GM21529 (cell line): ENCODE measurements around the gene BUB1.
A peak's percentile ranks its signal among the peaks of the same experiment; 100 is the strongest.
"Not testable (repeated sequence)": the region's sequence is repeated elsewhere in the genome, so short reads cannot be mapped to it uniquely, and the experiment has no call there.

ENCODE experiments used
- ATAC-seq: cut with Tn5 transposase; IDR thresholded peaks from one replicate; pipeline ENCODE4 v1.9.1; 2021; ENCODE audit not compliant: unreplicated experiment

The BUB1 gene

DNA sequence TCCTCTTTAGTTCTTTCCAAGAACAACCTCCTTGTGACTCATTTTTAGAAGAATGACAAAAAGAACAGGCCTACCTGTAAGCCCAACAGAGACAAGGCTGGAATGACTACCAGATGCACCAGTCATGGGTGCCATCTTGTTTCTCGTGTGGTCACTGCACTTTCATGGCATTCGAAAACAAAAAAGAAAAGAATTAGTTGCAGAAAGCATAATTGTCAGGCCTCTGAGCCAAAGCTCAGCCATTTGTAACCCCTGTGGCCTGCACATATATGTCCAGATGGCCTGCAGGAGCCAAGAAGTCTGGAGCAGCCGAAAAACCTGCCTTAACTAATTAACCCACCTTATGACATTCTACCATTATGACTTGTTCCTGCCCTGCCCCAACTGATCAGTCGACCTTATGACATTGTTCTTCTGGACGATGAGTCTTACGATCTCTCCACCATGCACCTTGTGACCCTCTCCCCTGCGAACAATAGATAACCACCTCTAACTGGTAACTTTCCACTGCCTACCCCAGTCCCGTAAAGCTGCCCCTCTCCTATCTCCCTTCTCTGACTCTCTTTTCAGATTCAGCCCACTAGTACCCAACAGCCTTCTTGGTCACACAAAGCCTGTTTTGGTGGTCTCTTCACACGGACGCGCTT is 13.9 kb upstream of the BUB1 start:
- no peak for ATAC-seq

DNA sequence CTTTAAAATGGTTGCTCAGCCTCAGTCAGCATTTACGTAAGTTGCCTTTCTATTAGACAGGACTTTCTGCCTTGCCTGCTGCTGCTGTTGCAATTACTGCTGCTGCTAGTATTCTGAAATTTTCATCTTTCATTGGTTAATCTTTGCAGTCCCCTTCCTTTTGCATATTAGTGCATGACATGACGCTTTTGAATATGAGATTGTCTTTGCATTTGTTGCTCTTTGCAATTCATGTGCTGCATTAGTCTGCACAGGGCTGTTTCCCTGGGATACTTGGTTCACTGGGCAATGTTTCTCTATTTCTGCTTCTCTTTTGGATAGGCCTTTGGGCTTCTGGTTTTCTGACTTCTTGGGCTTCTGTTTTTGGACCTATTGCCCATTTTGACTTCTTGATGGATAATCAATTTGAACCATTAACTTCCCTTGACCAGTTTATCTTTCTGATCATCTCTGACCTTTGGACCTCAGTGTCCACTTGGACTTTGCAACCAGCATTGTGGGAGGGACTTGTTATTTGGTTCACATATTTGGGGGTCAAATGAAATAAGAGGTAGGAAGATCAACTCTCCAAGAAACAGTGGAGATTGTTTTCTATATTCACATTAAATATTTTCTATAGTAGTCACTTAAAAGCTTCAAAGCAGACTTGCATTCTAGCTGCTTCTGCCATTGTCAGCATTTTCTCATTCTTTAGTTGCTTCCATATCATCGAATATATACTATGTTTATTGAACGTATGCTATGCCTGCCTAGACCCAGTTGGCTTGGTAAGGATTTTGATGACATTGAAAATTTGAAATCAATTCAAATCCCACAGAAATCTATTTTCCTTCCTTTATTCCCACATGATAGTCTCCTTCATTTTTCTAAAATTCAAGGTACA is 12.5 kb upstream of the BUB1 start:
- ATAC-seq = no peak

DNA sequence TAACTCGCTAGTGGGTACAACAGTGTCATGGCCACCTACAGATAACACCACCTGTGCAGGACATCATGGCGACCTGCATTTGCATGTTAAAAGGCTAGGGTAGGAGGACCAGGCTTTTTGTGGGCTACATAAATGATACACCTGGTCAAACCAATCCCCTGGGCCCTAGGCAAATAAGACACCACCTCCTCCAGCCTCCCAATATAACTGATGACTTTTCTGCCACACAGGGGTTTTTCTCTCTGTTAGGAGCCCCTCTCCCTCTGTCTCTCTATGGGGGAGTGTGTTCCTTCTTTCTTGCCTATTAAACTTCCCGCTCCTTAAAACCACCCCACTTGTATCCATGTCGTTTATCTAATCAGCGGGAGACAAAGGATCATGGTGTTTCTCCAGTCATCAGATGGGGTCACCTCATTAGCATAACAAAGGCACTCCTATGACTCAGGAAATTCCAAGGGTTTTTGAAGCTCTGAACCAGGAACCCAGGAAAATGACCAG is 10.8 kb upstream of the BUB1 start:
- no peak for ATAC-seq

DNA sequence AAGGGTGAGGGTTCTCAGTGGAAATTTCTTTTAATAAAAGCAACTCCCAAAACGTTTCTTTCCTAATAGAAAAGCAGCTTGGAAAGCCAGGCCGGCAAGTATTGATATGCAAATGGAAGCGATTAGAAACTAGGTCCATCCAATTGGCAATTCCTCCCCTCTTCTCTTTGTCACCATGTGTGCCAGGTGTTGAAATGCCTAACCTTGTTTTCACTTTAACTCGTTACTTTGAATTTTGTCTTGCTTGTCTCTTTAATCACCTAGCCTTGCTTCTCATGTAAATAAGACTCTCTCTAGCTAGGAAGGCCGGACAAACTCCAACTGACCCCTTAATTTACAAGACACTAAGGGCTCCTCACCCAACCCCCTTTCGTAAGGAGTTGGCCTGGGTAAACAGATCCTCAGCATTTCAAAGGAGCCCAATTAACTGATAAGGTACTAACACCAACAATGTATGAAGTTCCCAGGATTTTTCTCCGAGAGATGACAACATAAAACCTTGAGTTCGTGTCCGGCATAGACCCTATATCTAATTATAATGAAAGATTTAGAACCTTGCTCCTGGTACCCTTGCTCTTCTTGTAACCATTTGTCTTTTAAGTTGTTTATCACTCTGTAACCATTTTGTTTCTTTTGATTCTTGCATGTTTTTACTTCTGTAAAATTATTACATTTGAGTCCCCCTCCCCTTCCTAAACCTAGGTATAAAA is 10.1 kb upstream of the BUB1 start:
- ATAC-seq = not testable (repeated sequence)

DNA sequence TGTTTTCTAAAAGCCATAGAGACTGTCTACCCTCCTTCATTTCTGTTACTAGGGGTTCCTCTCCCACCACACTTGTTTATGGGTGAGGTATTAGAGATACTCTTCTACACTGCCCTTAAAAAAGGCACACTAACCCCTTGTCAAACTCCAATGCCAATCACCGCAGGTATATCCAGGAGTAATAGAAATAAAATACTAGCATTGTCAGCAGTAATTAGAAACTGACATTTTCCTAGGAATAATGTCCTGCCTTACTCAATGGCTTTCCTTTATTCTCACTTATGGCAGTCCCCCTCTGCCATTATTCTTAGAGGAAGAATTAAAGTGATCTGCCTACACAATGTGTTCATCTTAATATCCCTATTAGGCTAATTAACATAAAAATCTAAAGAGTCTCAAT is 5.0 kb upstream of the BUB1 start:
- no peak for ATAC-seq

DNA sequence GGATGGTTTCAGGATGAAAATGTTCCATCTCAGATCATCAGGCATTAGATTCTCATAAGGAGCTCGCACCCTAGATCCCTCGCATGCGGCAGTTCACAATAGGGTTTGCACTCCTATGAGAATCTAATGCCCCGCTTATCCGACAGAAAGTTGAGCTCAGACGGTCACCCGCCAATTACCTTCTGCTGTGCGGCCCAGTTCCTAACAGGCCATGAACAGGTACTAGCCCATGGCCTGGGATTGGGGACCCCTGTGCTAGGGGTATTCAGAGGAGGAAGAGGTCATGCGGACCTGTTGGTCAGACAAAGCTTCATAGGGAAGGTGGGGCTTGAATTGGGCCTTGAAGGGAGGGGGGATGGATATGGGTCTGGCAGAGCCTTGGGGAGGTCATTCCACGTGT is 4.4 kb upstream of the BUB1 start:
- ATAC-seq = no peak

DNA sequence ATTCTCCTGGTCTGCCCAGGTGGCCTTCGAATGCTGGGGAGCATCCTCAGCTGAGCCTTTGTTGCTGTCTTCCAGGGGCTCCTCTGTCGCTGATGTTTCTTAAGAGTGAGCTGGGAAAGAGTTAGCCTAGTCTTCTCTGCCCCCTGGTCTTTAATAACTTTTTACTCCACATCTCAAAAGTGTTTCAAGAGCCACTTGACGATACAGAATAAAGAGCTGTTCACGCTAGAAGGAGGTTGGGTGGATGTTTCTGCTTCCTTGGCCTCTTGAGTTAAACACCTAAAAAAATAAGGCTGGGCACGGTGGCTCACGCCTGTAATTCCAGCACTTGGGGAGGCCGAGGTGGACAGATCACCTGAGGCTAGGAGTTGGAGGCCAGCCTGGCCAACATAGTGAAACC is 2.8 kb upstream of the BUB1 start:
- ATAC-seq = no peak

DNA sequence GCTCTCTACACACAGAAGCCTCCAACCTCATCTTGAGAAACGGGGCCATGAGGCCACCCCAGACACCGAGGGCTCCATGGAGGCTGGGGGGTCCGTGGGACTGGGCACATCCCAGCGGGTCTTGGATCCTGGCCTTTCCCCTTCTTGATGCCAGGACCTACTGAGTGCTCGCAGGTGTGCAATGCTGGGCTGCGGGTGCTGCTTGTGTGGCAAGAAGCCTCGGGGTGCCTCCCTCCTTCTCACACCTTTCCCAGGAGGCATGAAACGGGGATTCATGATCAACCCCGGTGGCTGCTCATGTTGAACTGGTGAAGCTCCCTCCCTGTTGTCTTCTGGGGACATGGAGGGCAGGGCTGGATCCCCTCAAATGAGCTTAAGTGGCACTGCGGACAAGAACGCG is 2.0 kb upstream of the BUB1 start:
- no peak for ATAC-seq

DNA sequence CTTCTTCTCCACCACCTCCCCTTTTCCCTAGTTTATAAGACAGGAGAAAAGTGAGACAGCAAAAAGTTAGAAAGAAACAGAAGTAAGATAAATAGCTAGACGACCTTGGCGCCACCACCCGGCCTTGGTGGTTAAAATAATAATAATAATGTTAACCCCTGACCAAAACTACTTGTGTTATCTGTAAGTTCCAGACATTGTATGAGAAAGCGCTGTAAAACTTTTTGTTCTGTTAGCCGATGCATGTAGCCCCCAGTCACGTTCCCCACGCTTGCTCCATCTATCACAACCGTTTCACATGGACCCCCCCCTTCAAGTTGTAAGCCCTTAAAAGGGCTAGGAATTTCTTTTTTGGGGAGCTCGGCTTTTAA is 1.5 kb upstream of the BUB1 start:
- no peak for ATAC-seq

DNA sequence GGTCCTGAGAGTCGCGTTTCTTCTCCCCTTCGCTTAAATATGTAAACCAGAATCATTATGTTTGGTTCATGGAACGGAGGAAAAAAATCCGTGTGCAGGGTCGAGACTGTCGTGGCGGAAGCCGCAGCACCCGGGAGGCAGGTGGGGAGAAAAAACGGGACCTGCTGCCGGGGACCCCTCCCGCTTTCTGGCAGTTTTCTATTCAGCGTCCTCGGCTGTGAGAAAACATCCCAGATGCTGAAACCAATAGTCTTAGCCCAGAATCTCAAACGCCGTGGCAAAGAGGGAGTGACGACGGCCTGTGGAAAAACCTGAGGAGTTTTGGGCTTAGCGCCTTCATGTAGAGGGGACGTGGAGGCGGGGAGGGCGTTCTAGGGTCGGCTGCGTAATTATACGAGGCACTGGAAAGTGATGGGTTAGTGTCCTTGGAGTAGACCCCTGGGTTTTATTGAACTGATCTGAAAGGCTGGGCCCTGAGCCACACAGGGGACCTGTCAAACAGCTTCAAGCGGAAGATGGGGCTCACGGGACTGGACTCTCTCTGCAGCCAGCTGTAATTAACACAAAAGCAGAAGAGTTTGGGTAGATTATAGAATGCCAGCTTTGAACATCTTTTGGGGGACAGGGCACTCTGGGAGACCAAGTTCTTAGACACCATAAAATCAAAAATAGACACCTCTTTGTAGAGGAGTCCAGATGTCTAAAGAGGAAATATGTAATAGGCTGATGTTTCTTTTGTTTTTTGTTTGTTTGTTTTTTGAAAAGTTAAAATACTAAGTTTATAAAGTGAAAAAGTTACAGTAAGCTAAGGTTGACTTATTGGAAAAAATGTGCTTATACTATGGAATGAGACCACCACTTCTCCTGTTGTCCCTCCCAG is 834 bp upstream of the BUB1 start:
- ATAC-seq = no peak

DNA sequence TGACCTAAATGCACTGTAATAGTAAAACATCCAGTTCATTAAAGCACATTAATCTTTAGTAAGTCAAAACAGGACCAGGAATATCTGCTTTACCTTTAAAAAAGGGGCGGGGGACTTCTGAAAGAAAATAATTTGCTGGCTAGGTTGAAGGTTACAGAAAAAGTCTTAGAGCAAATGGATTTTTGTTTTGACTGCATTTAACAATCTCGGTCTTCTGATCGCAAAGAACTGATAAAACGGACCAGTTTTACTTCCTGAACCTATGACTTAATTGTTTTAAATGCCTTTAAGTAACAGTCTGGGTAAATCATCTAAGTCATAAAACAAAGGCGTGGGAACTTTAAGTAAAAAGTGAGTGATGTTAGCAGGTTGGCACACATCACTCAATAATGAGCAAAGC is 783 bp downstream of the BUB1 start:
- ATAC-seq = no peak

DNA sequence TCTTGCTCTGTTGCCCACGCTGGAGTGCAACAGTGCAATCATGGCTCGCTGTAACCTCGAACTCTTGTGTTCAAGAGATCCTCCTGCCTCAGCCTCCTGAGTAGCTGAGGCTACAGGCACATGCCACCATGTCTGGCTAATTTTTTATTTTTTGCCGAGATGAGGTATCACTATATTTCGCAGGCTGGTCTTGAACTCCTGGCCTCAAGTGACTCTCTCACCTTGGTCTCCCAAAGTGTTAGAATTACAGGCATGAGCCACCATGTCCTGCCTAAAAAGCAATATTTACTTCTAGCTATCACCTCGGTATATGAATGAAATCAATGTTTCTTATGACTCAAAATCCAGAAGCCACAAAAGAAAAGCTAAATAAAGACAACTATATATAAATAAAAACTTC is 2.2 kb downstream of the BUB1 start:
- ATAC-seq = no peak

DNA sequence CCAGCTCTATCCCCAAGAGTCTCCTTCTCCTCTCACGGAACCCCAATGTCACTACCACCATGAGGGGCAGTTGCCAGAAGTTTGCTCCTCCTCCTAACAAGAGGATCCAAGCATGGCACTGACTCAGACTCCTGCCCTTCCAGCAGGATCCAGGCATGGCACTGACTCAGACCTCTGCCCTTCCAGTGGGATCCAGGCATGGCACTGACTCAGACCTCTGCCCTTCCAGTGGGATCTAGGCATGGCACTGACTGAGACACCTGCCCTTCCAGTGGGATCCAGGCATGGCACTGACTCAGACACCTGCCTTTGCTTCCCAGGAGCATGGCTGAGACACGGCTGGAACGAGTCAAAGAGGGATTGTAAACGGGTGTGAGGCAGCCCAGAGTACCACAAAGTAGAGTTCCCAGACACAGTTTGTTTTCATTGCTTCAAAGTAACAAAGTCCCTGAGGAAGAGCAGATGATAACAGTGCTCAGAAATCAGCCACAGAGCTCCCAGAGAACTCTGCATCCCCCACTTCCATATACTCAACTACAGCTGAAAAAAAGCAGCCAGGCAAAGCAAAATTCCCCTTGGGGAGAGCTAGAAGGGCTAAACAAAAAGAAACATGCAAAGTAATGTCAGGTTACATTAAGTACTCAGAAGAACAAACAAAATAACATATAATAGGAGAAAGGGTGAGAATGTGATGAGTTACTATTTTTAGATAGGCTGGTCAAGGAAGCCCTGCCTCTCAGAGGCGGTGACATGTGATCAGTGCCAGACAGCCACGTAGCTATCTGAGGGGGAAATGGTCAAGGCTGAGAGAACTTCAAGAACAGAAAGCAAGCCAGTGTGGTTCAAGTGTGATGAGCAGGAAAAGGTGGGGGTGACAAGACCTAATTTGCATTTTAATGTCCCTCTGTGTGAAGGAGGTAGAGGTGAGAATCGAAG is 3.0 kb downstream of the BUB1 start:
- ATAC-seq = peak; percentile 86

DNA sequence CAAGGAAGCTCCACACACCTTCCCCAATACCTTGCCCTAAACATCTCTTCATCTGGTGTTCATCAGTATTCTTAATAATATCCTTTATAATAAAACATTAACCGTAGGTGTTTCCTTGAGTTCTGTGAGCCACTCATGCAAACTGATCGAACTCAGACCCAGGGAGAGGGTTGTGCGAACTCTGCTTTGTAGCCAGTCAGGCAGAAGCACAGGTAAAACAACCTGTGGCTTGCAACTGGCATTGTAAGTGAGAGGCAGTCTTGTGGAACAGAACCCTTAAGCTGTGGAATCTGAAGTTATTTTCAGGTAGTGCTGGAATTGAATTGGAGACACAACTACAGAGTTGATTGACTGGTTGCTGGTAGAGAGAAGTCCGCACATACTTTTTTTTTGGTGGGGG is 4.7 kb downstream of the BUB1 start:
- no peak for ATAC-seq

DNA sequence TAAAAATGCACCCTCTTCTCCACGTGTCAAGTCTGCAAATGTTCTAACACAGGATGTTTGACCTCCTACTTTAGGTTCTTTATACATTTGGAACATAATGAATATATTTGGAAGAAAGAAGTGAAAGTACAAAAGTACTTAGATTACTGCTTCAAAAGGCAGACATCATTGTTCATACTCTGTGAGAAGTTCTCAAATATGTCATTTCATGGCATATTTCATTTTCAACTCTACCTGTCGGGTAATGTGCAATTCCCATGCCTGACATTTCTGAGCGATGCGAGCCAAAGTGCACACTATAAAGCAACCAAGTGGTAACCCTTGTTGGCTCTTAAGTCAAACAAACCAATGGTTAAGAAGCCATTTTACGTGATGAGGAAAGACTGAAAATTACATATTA is 7.0 kb downstream of the BUB1 start:
- no peak for ATAC-seq

DNA sequence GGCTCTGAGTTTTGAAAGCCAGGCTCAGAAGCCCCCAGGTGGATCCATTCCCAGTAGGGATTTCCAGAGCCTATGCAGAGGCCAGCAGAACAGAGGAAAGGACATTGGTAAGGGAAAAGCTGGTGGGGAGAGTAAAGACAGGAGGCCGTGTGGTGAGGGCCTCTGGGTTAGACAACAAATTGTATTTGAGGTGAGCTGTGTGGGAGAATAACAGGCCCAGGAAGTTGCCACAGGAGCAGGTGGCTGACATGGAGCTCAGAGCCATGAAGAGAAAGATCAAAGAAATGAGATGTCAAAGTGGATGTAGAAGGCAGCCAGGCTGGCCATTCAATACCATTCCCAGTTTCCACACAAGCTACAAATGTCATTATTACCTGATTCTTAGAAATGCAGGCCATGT is 8.8 kb downstream of the BUB1 start:
- no peak for ATAC-seq

DNA sequence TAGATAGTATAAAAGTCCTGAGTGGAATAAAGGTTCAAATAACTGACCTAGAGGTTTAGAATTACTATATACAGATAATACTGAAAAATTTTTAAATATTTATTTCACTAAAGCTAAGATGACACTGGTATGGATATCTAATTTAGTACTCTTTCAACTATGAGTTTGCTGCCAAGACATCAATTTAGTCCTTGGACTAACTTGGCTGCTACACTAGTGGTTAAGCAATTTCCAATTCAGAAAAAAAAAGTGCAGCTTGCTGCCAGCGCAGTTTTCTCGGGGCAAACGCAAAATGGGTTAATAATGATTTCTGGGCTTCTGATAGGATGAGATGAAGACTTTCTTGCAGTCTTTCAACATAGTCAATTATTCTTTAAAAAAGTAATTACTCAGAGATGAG is 10.8 kb downstream of the BUB1 start:
- no peak for ATAC-seq

DNA sequence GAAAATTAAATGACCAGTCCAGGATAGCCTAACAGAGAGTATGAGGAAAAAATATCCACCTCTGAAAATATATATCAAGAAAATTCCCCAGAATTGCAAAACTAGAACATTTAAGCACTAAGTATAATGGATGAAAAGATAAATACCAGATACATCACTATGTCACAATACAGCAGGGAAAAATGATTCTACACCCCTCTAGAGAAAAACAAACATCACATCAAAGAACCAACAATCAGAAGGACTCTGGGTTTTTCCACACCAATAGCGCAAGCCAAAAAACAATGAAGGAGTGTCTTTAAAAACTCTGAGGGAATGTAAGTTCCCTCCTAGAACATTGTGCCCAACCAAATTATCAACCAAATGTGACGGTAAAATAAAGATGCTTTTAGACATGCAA is 13.7 kb downstream of the BUB1 start:
- ATAC-seq = no peak

DNA sequence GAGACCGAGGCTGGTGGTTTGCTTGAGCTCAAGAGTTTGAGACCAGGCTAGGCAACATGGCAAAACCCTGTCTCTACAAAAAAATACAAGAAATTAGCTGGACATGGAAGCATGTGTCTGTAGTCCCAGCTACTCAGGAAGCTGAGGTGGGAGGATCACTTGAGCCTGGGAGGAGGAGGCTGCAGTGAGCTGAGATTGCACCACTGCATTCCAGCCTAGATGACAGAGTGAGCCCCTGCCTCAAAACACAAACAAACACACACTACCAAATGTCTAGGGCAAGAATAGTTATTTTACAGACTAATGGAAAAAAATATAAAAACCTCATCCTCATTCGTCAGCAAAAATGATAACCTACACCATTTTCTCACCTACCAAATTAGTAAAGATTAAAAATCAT is 15.3 kb downstream of the BUB1 start:
- no peak for ATAC-seq

DNA sequence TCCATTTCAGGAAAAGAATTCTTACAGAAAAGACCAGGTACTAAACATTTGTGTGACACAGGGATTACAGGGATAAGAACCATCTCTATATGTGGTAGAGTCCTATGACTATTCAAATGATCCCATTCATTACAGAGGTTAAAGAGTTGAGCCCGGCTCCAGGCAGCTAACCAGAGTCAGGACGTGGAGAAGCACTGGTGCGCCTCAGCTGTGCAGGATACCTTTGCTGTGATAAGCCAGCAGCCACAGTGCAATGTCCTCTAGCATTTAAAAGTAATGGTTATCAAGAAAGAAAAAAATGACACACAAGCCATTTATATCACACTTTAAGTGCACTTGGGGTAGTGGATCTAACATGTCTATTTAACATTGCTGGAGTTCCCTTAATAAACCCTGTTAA is 17.3 kb downstream of the BUB1 start:
- no peak for ATAC-seq
